HUES48 (cell line): ENCODE data around the gene TROAP.

Experiments
- H3K27ac ChIP-seq: one replicate; pipeline ENCODE4 v1.7.0; 2013; ENCODE audit warnings: low read depth, low read length, inconsistent platforms
- H3K27me3 ChIP-seq: 2 replicates; pipeline ENCODE4 v1.6.1; 2013; ENCODE audit warnings: mild to moderate bottlenecking, low read length; ENCODE audit not compliant: control insufficient read depth, insufficient read depth
- H3K36me3 ChIP-seq: 2 replicates; pipeline ENCODE4 v1.6.1; 2013; ENCODE audit warnings: low read length; ENCODE audit not compliant: control insufficient read depth, insufficient read depth
- H3K4me1 ChIP-seq: 2 replicates; pipeline ENCODE4 v1.6.1; 2013; ENCODE audit warnings: mild to moderate bottlenecking, low read length; ENCODE audit not compliant: control insufficient read depth, insufficient read depth
- H3K4me3 ChIP-seq: 2 replicates; pipeline ENCODE4 v1.5.1; 2013; ENCODE audit warnings: mild to moderate bottlenecking, low read depth, low read length
- H3K9ac ChIP-seq: 2 replicates; pipeline ENCODE4 v1.6.1; 2013; ENCODE audit warnings: mild to moderate bottlenecking, low read depth, low read length, moderate library complexity
- H3K9me3 ChIP-seq: 2 replicates; pipeline ENCODE4 v1.6.1; 2013; ENCODE audit warnings: low read length; ENCODE audit not compliant: control insufficient read depth, insufficient read depth

The TROAP gene

GRCh38 chr12:49283541-49284429 lies 39.3 kb upstream of the TROAP start:
- H3K4me3 ChIP-seq = no peak overlapping the region
- H3K36me3 ChIP-seq = no peaks in the 10 kb centered on the region
- no peaks in the 10 kb centered on the region for H3K9me3 ChIP-seq
- no peak overlapping the region for H3K9ac ChIP-seq
- peaks cover 7% of the 10 kb centered on the region; the same call in 1 of the 2 replicates for H3K27me3 ChIP-seq
- peaks cover 8% of the 10 kb centered on the region for H3K4me1 ChIP-seq
- H3K27ac ChIP-seq = no peak overlapping the region

- H3K9me3 ChIP-seq = no peaks in the 10 kb centered on the region
- H3K27me3 ChIP-seq = peaks cover 7% of the 10 kb centered on the region; the same call in 1 of the 2 replicates
- no peak overlapping the region for H3K9ac ChIP-seq
- H3K4me3 ChIP-seq = no peak overlapping the region
- H3K27ac ChIP-seq = no peak overlapping the region
- H3K4me1 ChIP-seq = peaks cover 5% of the 10 kb centered on the region
- H3K36me3 ChIP-seq = no peaks in the 10 kb centered on the region
Observed at GRCh38 chr12:49284672-49285071, 38.4 kb upstream of the TROAP start.

- H3K4me1 ChIP-seq = 0 out of 2 replicates have a peak, but pooled peaks cover 4% of the 10 kb centered on the region
Observed at GRCh38 chr12:49287876-49288275, 35.2 kb upstream of the TROAP start.

GRCh38 chr12:49288412-49288853 lies 34.6 kb upstream of the TROAP start:
- Histone ChIP-seq H3K27me3 (peaks cover 26% of the 10 kb centered on the region), H3K36me3 (no peaks in the 10 kb centered on the region), H3K9ac (no peak overlapping the region), H3K4me1 (0 out of 2 replicates have a peak, but pooled peaks cover 6% of the 10 kb centered on the region), H3K27ac (no peak overlapping the region), H3K4me3 (no peak overlapping the region), H3K9me3 (no peaks in the 10 kb centered on the region)

More at GRCh38 chr12:49287876-49288275, 35.2 kb upstream of the TROAP start:
- no peak overlapping the region for H3K9ac ChIP-seq
- H3K9me3 ChIP-seq = no peaks in the 10 kb centered on the region
- no peak overlapping the region for H3K27ac ChIP-seq
- no peaks in the 10 kb centered on the region for H3K36me3 ChIP-seq
- H3K4me3 ChIP-seq = no peak overlapping the region
- H3K27me3 ChIP-seq = peaks cover 20% of the 10 kb centered on the region

GRCh38 chr12:49288922-49289555 lies 34.0 kb upstream of the TROAP start:
- H3K36me3 ChIP-seq = no peaks in the 10 kb centered on the region
- no peak overlapping the region for H3K9ac ChIP-seq
- no peak overlapping the region for H3K4me3 ChIP-seq
- H3K4me1 ChIP-seq = 0 out of 2 replicates have a peak, but pooled peaks cover 6% of the 10 kb centered on the region
- peaks cover 32% of the 10 kb centered on the region for H3K27me3 ChIP-seq
- no peak overlapping the region for H3K27ac ChIP-seq
- H3K9me3 ChIP-seq = no peaks in the 10 kb centered on the region

GRCh38 chr12:49292729-49293055 lies 30.4 kb upstream of the TROAP start:
- H3K9ac ChIP-seq = no peak overlapping the region
- H3K4me1 ChIP-seq = peaks cover 18% of the 10 kb centered on the region; the same call in 1 of the 2 replicates
- peaks cover 65% of the 10 kb centered on the region for H3K27me3 ChIP-seq
- H3K9me3 ChIP-seq = no peaks in the 10 kb centered on the region
- no peak overlapping the region for H3K27ac ChIP-seq
- H3K36me3 ChIP-seq = no peaks in the 10 kb centered on the region
- no peak overlapping the region for H3K4me3 ChIP-seq

GRCh38 chr12:49293056-49293956 lies 29.7 kb upstream of the TROAP start:
- H3K36me3 ChIP-seq = no peaks in the 10 kb centered on the region
- no peak overlapping the region for H3K9ac ChIP-seq
- H3K27ac ChIP-seq = no peak overlapping the region
- H3K4me1 ChIP-seq = peaks cover 18% of the 10 kb centered on the region; the same call in 1 of the 2 replicates
- no peaks in the 10 kb centered on the region for H3K9me3 ChIP-seq
- H3K4me3 ChIP-seq = no peak overlapping the region; the same call in 1 of the 2 replicates
- H3K27me3 ChIP-seq = peaks cover 67% of the 10 kb centered on the region

GRCh38 chr12:49294086-49294803 lies 28.8 kb upstream of the TROAP start:
- Histone ChIP-seq H3K4me1 (peaks cover 18% of the 10 kb centered on the region; the same call in 1 of the 2 replicates), H3K27ac (no peak overlapping the region), H3K36me3 (no peaks in the 10 kb centered on the region), H3K9ac (no peak overlapping the region), H3K9me3 (no peaks in the 10 kb centered on the region), H3K4me3 (no peak overlapping the region), H3K27me3 (peaks cover 74% of the 10 kb centered on the region)

- no peak overlapping the region for H3K9ac ChIP-seq
- no peak overlapping the region for H3K4me3 ChIP-seq
- no peaks in the 10 kb centered on the region for H3K9me3 ChIP-seq
- peaks cover 18% of the 10 kb centered on the region; the same call in 1 of the 2 replicates for H3K4me1 ChIP-seq
- H3K27ac ChIP-seq = no peak overlapping the region
- peaks cover 74% of the 10 kb centered on the region for H3K27me3 ChIP-seq
- H3K36me3 ChIP-seq = no peaks in the 10 kb centered on the region
Observed at GRCh38 chr12:49294804-49295081, 28.3 kb upstream of the TROAP start.
